Mucosa of descending colon (tissue), 3 donors: ENCODE measurements around the gene USP49. TPM values are rescaled to one million over a fixed set of nuclear protein-coding genes. Genes with fewer than 3 reads are reported as not detected.

Experiments
- ATAC-seq: fragments of 200-7000 bp; cut with Tn5 transposase; one replicate; pipeline ENCODE4 v1.9.1; 2020; ENCODE audit warnings: mild to moderate bottlenecking, moderate library complexity
- DNase-seq, 3 donors: peaks; one replicate each; pipeline ENCODE4 v3.0.0-alpha.2; 2020
- H3K36me3 ChIP-seq: fragments of 200-600 bp; one replicate; pipeline ENCODE4 v1.8.0; 2021; ENCODE audit warnings: low read depth, mild to moderate bottlenecking
- H3K4me1 ChIP-seq: fragments of 200-600 bp; one replicate; pipeline ENCODE4 v1.8.0; 2021; ENCODE audit warnings: low read depth, mild to moderate bottlenecking
- H3K4me3 ChIP-seq: fragments of 200-600 bp; one replicate; pipeline ENCODE4 v1.8.0; 2021; ENCODE audit warnings: mild to moderate bottlenecking
- H3K9me3 ChIP-seq: fragments of 200-600 bp; one replicate; pipeline ENCODE4 v1.8.0; 2021; ENCODE audit warnings: mild to moderate bottlenecking
- intact Hi-C, 2 donors: fragments of 100-400 bp; cut with DNase I in 1 of 2; cut with micrococcal nuclease in 1 of 2; formaldehyde crosslinking; loops; one replicate each; pipeline versions ENCODE4 v1.11.0 to v1.11.1; 2022; cut with DNase I, micrococcal nuclease
- total RNA-seq, 3 donors: library from RNA; stranded (reverse); fragmentation: NEBNext Ultra II Directional in 2 of 3; extraction: Animal tissue kit (Norgen Biotek cat#: 25700) in 2 of 3; gene quantifications; one replicate each; pipeline versions ENCODE4 v1.2.1 to v1.2.4, GENCODE V29; 2021 to 2023
- TF ChIP-seq, protein P1 (sequence below): fragments of 200-600 bp; IDR thresholded peaks from one replicate; pipeline ENCODE4 v1.8.0; 2022; ENCODE audit warnings: antibody characterized with exemption, mild to moderate bottlenecking
- donor health status: DM: no; HTN: no; CAD: no; lungs with moderate emphysema.
- donor health status: DM: no; HTN: no; CAD: no.
- donor health status: DM: no; HTN: yes; CAD: no.

USP49 gene
- total RNA-seq, 3 donors from 2014 or later = 2.8 to 3.7 (median 3.2) TPM

DNA sequence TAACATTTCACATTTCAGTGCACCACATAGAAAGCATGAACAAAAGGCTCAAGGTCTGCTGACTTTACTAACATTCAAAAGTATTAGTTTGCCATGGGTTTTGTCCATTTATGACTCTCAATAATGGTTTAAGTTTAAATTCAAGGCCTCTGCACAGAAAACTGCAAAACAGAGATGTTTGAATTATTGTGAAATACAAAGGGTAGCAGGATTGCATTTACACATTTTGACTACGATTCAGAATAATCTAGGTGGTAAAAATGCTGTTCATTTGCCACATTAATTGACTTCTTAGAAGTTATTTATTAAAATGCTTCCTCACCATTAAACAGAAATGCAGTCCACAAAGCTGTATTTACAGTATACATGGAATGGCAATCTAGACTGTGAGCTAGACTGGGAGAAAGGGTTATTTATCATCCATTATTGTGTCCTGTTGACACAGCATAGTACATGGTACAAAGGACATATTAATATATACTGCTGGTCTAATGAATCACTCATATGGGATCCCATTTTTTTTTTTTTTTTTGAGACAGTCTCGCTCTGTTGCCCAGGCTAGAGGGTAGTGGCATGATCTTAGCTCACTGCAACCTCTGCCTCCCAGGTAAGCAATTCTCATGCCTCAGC, 18.0 kb downstream of the USP49 start:
- intact Hi-C loops = no loop called here
- Histone ChIP-seq H3K9me3 (no peaks in the 10 kb centered on the region), H3K4me1 (no peaks in the 10 kb centered on the region), H3K36me3 (no peaks in the 10 kb centered on the region), H3K4me3 (no peak overlapping the region)
- DNase-seq (no peak), ATAC-seq (no peak)
- TF ChIP-seq, protein P1, sequence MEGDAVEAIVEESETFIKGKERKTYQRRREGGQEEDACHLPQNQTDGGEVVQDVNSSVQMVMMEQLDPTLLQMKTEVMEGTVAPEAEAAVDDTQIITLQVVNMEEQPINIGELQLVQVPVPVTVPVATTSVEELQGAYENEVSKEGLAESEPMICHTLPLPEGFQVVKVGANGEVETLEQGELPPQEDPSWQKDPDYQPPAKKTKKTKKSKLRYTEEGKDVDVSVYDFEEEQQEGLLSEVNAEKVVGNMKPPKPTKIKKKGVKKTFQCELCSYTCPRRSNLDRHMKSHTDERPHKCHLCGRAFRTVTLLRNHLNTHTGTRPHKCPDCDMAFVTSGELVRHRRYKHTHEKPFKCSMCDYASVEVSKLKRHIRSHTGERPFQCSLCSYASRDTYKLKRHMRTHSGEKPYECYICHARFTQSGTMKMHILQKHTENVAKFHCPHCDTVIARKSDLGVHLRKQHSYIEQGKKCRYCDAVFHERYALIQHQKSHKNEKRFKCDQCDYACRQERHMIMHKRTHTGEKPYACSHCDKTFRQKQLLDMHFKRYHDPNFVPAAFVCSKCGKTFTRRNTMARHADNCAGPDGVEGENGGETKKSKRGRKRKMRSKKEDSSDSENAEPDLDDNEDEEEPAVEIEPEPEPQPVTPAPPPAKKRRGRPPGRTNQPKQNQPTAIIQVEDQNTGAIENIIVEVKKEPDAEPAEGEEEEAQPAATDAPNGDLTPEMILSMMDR = no peak

DNA sequence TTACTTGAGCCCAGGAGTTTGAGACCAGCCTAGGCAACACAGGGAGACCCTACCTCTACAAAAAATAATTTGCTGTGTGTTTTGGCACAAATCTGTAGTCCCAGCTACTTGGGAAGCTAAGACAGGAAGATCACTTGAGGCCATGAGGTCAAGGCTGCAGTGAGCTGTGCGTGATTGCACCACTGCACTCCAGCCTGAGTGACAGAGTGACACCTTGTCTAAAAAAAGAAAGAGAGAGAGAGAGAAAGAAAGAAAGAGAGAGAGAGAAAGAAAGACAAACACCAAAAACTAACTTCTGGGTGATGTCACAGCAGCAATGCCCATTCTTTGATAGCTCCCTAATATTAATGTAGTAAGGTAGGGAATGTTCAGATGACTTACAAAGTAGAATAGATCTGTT, 20.4 kb downstream of the USP49 start:
- DNase-seq (no peak), ATAC-seq (no peak)
- Histone ChIP-seq H3K9me3 (no peaks in the 10 kb centered on the region), H3K36me3 (no peaks in the 10 kb centered on the region), H3K4me3 (no peak overlapping the region), H3K4me1 (no peaks in the 10 kb centered on the region)
- TF ChIP-seq, protein P1 = no peak
- intact Hi-C loops = no loop called here

DNA sequence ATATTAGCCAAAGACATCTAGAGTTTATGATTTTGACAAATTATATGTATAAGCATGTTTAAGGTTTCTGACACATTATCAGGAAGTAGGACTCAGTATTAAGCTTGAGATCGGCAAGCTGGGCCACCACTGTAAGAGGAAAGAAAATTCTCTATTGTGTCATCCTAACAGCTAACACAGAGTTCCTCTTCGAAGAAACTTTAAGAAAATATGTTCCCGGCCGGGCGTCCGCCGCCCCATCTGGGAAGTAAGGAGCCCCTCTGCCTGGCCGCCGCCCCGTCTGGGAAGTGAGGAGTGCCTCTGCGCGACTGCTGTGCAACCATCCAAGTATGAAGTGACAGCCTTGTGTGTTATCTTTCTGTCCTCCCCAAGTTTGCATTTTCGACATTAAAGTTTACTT, 23.0 kb downstream of the USP49 start:
- DNase-seq (no peak), ATAC-seq (no peak)
- intact Hi-C loops = no loop called here
- Histone ChIP-seq H3K4me3 (no peak overlapping the region), H3K9me3 (no peaks in the 10 kb centered on the region), H3K36me3 (no peaks in the 10 kb centered on the region), H3K4me1 (no peaks in the 10 kb centered on the region)
- TF ChIP-seq, protein P1 = no peak

DNA sequence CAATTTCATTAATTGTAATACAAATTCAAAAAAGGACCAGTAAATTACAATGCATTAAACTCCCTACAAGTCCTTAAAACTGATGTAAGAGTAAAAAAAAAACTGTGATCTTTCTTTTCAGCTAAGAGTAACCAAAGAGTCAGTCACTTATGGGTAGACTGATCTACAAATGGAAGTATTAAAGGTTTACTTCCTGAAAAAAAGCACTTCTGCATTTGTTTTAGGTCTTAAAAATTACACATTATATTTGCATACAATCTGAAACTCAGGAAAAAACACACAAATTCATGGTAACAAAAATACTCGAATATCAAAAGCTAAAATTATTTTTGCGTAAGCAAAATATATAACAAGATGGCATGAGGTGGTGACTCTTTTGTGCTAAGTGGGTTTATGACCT, 23.5 kb downstream of the USP49 start:
- Histone ChIP-seq H3K9me3 (no peaks in the 10 kb centered on the region), H3K4me3 (no peak overlapping the region), H3K36me3 (no peaks in the 10 kb centered on the region), H3K4me1 (no peaks in the 10 kb centered on the region)
- TF ChIP-seq, protein P1 = no peak
- intact Hi-C loops = no loop called here
- ATAC-seq = no peak
- no peak for DNase-seq

DNA sequence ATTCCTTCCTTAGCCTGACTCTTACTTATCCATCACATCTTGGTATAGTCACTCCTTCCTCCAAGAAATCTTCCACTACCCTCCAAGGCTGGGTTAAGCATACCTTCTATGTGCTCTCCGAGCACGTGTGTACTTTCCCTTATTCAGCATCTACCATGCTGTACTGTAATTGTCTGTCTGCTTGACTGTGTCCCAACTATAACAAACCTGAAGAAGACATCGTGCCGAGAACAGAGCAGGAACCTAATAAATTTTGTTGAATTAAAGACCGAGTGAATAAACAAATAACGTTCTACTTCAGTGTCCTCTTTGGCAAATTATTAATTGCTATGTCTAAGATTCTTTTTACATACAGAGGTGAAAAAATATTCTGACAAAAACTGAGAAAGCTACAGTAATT, 35.8 kb downstream of the USP49 start:
- H3K36me3 ChIP-seq = no peaks in the 10 kb centered on the region
- H3K4me3 ChIP-seq = no peak overlapping the region
- DNase-seq = no peak
- H3K9me3 ChIP-seq = no peaks in the 10 kb centered on the region
- TF ChIP-seq, protein P1 = no peak
- no peaks in the 10 kb centered on the region for H3K4me1 ChIP-seq
- no peak for ATAC-seq
- intact Hi-C loops = no loop called here

DNA sequence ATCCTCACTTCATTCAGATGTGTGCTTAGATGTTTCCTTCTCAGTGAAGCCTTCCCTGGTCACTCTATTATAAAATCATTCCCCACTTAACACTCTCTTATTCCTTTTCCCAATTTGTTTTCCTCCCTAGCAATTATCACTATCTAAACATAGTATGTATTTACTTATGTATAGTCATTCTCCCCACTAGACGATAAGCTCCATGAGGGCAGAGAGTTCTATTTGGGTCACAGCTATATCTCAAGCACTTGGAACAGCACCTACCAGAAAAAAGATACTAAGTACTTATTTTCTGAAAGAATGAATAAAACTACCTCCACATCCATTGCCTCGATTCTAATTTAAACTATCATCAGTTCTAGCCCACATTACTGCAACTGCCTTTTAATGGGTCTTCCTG, 36.5 kb downstream of the USP49 start:
- Histone ChIP-seq H3K9me3 (no peaks in the 10 kb centered on the region), H3K36me3 (no peaks in the 10 kb centered on the region), H3K4me3 (no peak overlapping the region), H3K4me1 (no peaks in the 10 kb centered on the region)
- no peak for ATAC-seq
- intact Hi-C loops = no loop called here
- TF ChIP-seq, protein P1 = no peak
- DNase-seq = no peak
